NB4 (cell line): Measurements from ENCODE around the gene RAC2.

Experiments used
- POLR2A ChIP-seq: IDR thresholded peaks from 2 replicates; pipeline ENCODE4 v1.6.1; 2011; ENCODE audit warnings: mild to moderate bottlenecking; ENCODE audit not compliant: insufficient read length; ENCODE audit errors: extremely low read depth
- TF ChIP-seq, protein P1 (sequence below): IDR thresholded peaks from one replicate; pipeline ENCODE4 v1.5.1; 2012; ENCODE audit warnings: low read depth, low read length
- TF ChIP-seq, protein P2 (sequence below): IDR thresholded peaks from 2 replicates; pipeline ENCODE4 v1.6.1; 2011; ENCODE audit warnings: low read depth, low read length

DNA sequence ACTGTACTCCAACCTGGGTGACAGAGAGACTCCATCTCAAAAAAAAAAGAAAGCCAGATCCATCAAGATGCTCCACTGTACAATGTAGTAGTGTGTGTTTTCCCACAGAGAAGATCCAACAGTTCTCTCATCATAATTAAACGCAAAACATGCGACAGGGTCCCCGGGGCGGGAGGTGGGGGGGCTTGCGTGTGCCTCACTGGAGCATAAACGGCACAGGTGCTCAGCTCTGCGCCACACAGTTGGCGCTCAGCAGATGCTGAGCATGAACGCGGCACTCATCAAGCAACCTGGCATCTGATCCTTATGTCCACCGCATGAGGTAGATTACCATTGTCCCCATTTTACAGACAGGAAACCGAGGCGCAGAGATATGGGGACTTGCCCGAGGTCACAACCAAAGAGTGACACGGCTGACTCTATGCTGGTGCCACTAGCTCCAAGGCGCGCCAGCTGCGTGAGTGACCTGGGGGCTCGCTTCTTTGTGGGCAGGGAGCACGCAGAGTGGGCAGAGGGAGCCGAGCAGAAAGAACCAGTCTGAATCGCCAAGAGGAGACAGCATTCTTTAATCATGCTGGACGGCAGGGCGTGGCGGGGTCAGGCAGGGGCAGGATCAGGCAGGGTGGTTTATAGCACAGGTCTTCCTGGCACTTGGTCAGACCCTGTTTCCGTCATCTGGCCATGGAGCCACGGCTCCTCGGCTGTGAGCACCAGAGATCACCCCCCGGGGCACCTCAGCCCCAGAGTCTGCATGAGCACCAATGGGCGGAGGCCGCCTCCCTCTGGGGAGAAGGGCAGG, 64.2 kb downstream of the RAC2 start:
- no peak for TF ChIP-seq POLR2A
- TF ChIP-seq, protein P1, sequence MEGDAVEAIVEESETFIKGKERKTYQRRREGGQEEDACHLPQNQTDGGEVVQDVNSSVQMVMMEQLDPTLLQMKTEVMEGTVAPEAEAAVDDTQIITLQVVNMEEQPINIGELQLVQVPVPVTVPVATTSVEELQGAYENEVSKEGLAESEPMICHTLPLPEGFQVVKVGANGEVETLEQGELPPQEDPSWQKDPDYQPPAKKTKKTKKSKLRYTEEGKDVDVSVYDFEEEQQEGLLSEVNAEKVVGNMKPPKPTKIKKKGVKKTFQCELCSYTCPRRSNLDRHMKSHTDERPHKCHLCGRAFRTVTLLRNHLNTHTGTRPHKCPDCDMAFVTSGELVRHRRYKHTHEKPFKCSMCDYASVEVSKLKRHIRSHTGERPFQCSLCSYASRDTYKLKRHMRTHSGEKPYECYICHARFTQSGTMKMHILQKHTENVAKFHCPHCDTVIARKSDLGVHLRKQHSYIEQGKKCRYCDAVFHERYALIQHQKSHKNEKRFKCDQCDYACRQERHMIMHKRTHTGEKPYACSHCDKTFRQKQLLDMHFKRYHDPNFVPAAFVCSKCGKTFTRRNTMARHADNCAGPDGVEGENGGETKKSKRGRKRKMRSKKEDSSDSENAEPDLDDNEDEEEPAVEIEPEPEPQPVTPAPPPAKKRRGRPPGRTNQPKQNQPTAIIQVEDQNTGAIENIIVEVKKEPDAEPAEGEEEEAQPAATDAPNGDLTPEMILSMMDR = no peak
- TF ChIP-seq, protein P2, sequence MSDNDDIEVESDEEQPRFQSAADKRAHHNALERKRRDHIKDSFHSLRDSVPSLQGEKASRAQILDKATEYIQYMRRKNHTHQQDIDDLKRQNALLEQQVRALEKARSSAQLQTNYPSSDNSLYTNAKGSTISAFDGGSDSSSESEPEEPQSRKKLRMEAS = no peak
